Neuronal stem cell (in vitro differentiated cells): Measurements from ENCODE around the gene KIAA1549.
A peak's percentile ranks its signal among the peaks of the same experiment; 100 is the strongest.

ENCODE experiments used
- DNase-seq: peaks from one replicate; pipeline ENCODE4 v3.0.0-alpha.2; 2013; ENCODE audit warnings: low spot score
- H2AFZ ChIP-seq: one replicate; pipeline ENCODE4 v1.6.1; 2013; ENCODE audit warnings: mild to moderate bottlenecking, low read length, inconsistent platforms
- H2AK5ac ChIP-seq: 2 replicates; pipeline ENCODE4 v1.6.1; 2013; ENCODE audit warnings: low read depth, mild to moderate bottlenecking, inconsistent platforms, low read length, moderate library complexity, mixed read lengths
- H2BK120ac ChIP-seq: 2 replicates; pipeline ENCODE4 v1.6.1; 2013; ENCODE audit warnings: low read depth, mild to moderate bottlenecking, inconsistent platforms, low read length, moderate library complexity, mixed read lengths
- H2BK12ac ChIP-seq: one replicate; pipeline ENCODE4 v1.6.1; 2013; ENCODE audit warnings: low read length, inconsistent platforms
- H2BK15ac ChIP-seq: 2 replicates; pipeline ENCODE4 v1.6.1; 2013; ENCODE audit warnings: mild to moderate bottlenecking, low read length, inconsistent platforms, mixed read lengths
- H2BK5ac ChIP-seq: one replicate; pipeline ENCODE4 v1.6.1; 2013; ENCODE audit warnings: inconsistent platforms, mild to moderate bottlenecking, low read length, moderate library complexity
- H3K14ac ChIP-seq: one replicate; pipeline ENCODE4 v1.6.1; 2013; ENCODE audit warnings: low read length, inconsistent platforms
- H3K18ac ChIP-seq: 2 replicates; pipeline ENCODE4 v1.6.1; 2013; ENCODE audit warnings: low read length, inconsistent platforms
- H3K23ac ChIP-seq: 2 replicates; pipeline ENCODE4 v1.6.1; 2013; ENCODE audit warnings: low read depth, mild to moderate bottlenecking, mixed read lengths, low read length, inconsistent platforms; ENCODE audit not compliant: poor library complexity
- H3K27ac ChIP-seq: replicated peaks from 3 replicates; pipeline ENCODE4 v1.5.1; 2013; ENCODE audit warnings: low read length, inconsistent platforms
- H3K27me3 ChIP-seq, 3 experiments: 2 replicates each; pipeline ENCODE4 v1.6.1; 2013; ENCODE audit warnings: low read length in 3 of 3, mild to moderate bottlenecking in 2 of 3, inconsistent platforms in 1 of 3, low read depth in 1 of 3, mixed read lengths in 1 of 3, moderate library complexity in 1 of 3; ENCODE audit not compliant: control insufficient read depth in 3 of 3, insufficient read depth in 3 of 3
- H3K36me3 ChIP-seq, 2 donors: replicated peaks in 1 of 2; 2 replicates each; pipeline ENCODE4 v1.6.1; 2013; ENCODE audit warnings: low read length in 2 of 2; ENCODE audit not compliant: control insufficient read depth in 2 of 2, insufficient read depth in 2 of 2
- H3K4ac ChIP-seq: 2 replicates; pipeline ENCODE4 v1.6.1; 2013; ENCODE audit warnings: inconsistent platforms, mild to moderate bottlenecking, low read length, moderate library complexity
- H3K4me1 ChIP-seq, 2 donors: 1 replicate in 1 of 2; 2 replicates in 1 of 2; pipeline ENCODE4 v1.6.1; 2013; ENCODE audit warnings: low read length in 2 of 2, low read depth in 1 of 2; ENCODE audit not compliant: control insufficient read depth in 2 of 2, insufficient read depth in 1 of 2
- H3K4me2 ChIP-seq: one replicate; pipeline ENCODE4 v1.6.1; 2013; ENCODE audit warnings: mild to moderate bottlenecking, low read length, inconsistent platforms; ENCODE audit not compliant: insufficient read depth, poor library complexity, severe bottlenecking
- H3K4me3 ChIP-seq, 2 donors: 2 replicates each; pipeline ENCODE4 v1.5.1; 2013; ENCODE audit warnings: low read length in 2 of 2, mild to moderate bottlenecking in 2 of 2, inconsistent platforms in 1 of 2, moderate library complexity in 1 of 2
- H3K79me1 ChIP-seq: one replicate; pipeline ENCODE4 v1.6.1; 2013; ENCODE audit warnings: low read depth, mild to moderate bottlenecking, inconsistent platforms, low read length, moderate library complexity
- H3K9ac ChIP-seq: one replicate; pipeline ENCODE4 v1.6.1; 2013; ENCODE audit warnings: mild to moderate bottlenecking, low read depth, low read length, inconsistent platforms; ENCODE audit not compliant: poor library complexity
- H3K9me3 ChIP-seq, 2 donors: replicated peaks in 1 of 2; 2 replicates each; pipeline versions ENCODE3 to v1.6.1; 2013; ENCODE audit warnings: low read length in 2 of 2, mild to moderate bottlenecking in 2 of 2, inconsistent platforms in 1 of 2, low read depth in 1 of 2, mixed read lengths in 1 of 2, moderate library complexity in 1 of 2; ENCODE audit not compliant: control insufficient read depth in 2 of 2, insufficient read depth in 1 of 2
- H4K8ac ChIP-seq: one replicate; pipeline ENCODE4 v1.6.1; 2013; ENCODE audit warnings: low read depth, mild to moderate bottlenecking, inconsistent platforms, low read length, moderate library complexity
- H4K91ac ChIP-seq: one replicate; pipeline ENCODE4 v1.6.1; 2013; ENCODE audit warnings: low read length, low read depth, mild to moderate bottlenecking, inconsistent platforms; ENCODE audit not compliant: poor library complexity
- WGBS, 2 donors: extraction: QIAGEN DNeasy Blood & Tissue Kit; methylation state at CpG; one replicate each; pipeline ENCODE4 v1.1.7; 2013; ENCODE audit warnings: missing lambda C conversion rate in 2 of 2, mixed read lengths in 1 of 2; ENCODE audit not compliant: insufficient read length in 2 of 2, insufficient replicate concordance in 1 of 2; ENCODE audit errors: extremely low coverage in 2 of 2; 5-methylcytosine and 5-hydroxymethylcytosine counted together

KIAA1549 gene

DNA sequence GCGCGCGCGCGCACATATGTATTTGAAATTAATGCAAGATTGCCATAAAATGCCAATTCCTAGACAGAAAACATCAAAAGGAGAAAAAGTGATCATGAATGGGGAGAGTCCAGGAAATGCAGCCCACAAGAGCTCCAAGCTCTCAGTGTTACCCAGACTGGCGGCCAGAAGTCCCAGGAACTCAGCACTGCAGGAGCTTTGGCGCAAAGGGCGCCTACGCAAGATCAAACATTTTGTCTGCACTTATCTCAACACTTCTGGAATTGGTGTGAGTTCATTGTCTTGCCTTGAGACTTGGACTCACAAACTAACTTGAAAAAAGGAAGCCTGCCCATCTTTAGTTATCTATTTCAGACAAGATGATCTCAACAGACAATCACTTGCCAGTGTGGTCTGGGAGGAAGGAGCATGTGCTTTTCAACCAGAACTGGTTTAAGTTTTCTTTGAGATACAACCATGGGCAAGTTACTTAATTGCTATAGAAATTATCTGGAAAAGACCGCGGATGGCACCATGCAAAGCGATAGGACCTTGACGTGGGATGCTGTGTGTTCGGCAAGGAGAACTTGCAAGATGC, 77.2 kb downstream of the KIAA1549 start:
- Histone ChIP-seq H3K4me3 (no peak overlapping the region), H2BK12ac (no peak overlapping the region), H3K18ac (no peak overlapping the region), H2BK15ac (no peak overlapping the region), H3K4me2 (no peak overlapping the region), H2BK120ac (no peak overlapping the region), H2BK5ac (no peak overlapping the region), H3K27ac (no peak overlapping the region), H3K9ac (no peak overlapping the region), H2AFZ (no peak overlapping the region), H3K27me3 (no peaks in the 10 kb centered on the region), H3K79me1 (no peaks in the 10 kb centered on the region), H3K4me1 (no peaks in the 10 kb centered on the region), H3K4ac (no peak overlapping the region), H3K9me3 (no peaks in the 10 kb centered on the region), H4K91ac (no peak overlapping the region), H2AK5ac (no peak overlapping the region), H3K14ac (no peak overlapping the region), H3K36me3 (peaks cover 22 to 99% of the 10 kb centered on the region in 2 donors), H4K8ac (no peak overlapping the region), H3K23ac (no peak overlapping the region)
- WGBS, 2 donors, result no CpG with 5 or more reads among the region's 14 CpGs
- no peak for DNase-seq

- Histone ChIP-seq H3K23ac (no peak overlapping the region), H3K14ac (no peak overlapping the region), H3K4ac (no peak overlapping the region), H3K9me3 (no peaks in the 10 kb centered on the region), H3K36me3 (peaks cover 22 to 99% of the 10 kb centered on the region in 2 donors), H3K79me1 (no peaks in the 10 kb centered on the region), H3K9ac (no peak overlapping the region), H3K18ac (no peak overlapping the region), H2BK120ac (no peak overlapping the region), H3K4me3 (no peak overlapping the region), H3K4me2 (no peak overlapping the region), H2BK5ac (no peak overlapping the region), H3K27me3 (no peaks in the 10 kb centered on the region), H4K91ac (no peak overlapping the region), H3K27ac (no peak overlapping the region), H2BK12ac (no peak overlapping the region), H2AFZ (no peak overlapping the region), H3K4me1 (no peaks in the 10 kb centered on the region), H2BK15ac (no peak overlapping the region), H2AK5ac (no peak overlapping the region), H4K8ac (no peak overlapping the region)
- DNase-seq, result no peak
- WGBS, 2 donors, result no CpG with 5 or more reads among the region's 10 CpGs
Observed at GRCh38 chr7:138903186-138903820, 77.9 kb downstream of the KIAA1549 start.

DNA sequence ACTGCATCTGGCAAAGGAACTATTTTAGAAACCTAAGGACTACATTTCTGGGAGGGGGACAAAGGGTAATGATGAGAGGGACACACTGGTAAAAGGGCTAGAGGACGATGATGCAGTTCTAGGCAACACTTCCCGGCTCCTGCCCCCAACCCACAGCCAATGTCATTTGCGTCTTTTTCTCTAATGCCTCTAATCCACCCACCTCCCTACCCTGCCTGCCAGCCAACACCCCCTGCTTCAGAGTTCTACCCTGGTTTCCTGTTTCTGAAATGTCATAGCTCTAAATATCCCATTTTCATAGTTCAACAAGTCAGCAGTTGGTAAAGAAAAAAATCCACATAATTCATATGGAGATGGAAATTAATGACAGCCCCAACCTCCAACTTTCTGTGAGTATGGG, 79.0 kb downstream of the KIAA1549 start:
- no CpG with 5 or more reads among the region's 3 CpGs for WGBS, 2 donors
- no peak overlapping the region for H3K27ac ChIP-seq
- no peak overlapping the region for H4K91ac ChIP-seq

GRCh38 chr7:138900035-138900828, 81.0 kb downstream of the KIAA1549 start:
- Histone ChIP-seq H2BK5ac (no peak overlapping the region), H3K27ac (no peak overlapping the region), H3K36me3 (peaks cover 18 to 97% of the 10 kb centered on the region in 2 donors)

More for the DNA sequence above, 79.0 kb downstream of the KIAA1549 start:
- DNase-seq, result no peak
- Histone ChIP-seq H3K4me3 (no peak overlapping the region), H3K79me1 (no peaks in the 10 kb centered on the region), H2AFZ (no peak overlapping the region), H3K18ac (no peak overlapping the region), H3K9me3 (no peaks in the 10 kb centered on the region), H2BK12ac (no peak overlapping the region), H3K4me1 (no peaks in the 10 kb centered on the region), H3K4ac (no peak overlapping the region), H2AK5ac (no peak overlapping the region), H2BK15ac (no peak overlapping the region), H2BK5ac (no peak overlapping the region), H3K23ac (no peak overlapping the region), H3K27me3 (no peaks in the 10 kb centered on the region), H3K14ac (no peak overlapping the region), H4K8ac (no peak overlapping the region), H2BK120ac (peak overlapping the region; percentile 44), H3K36me3 (peaks cover 19 to 97% of the 10 kb centered on the region in 2 donors), H3K4me2 (no peak overlapping the region), H3K9ac (no peak overlapping the region)

More at GRCh38 chr7:138900035-138900828, 81.0 kb downstream of the KIAA1549 start:
- no peak overlapping the region for H4K8ac ChIP-seq
- no peak overlapping the region for H4K91ac ChIP-seq
- H3K14ac ChIP-seq, result no peak overlapping the region
- H3K4ac ChIP-seq, result no peak overlapping the region
- no peaks in the 10 kb centered on the region for H3K4me1 ChIP-seq
- H2AFZ ChIP-seq, result no peak overlapping the region
- no peak overlapping the region for H2BK15ac ChIP-seq
- DNase-seq, result no peak
- no peak overlapping the region for H3K23ac ChIP-seq
- WGBS, 2 donors, result 100% methylated on average over 2 of the region's 12 CpGs; no CpG with 5 or more reads in 1 of the 2 donors
- H2BK120ac ChIP-seq, result no peak overlapping the region
- no peak overlapping the region for H3K9ac ChIP-seq
- H2AK5ac ChIP-seq, result no peak overlapping the region
- H3K79me1 ChIP-seq, result no peaks in the 10 kb centered on the region
- H3K9me3 ChIP-seq, result no peaks in the 10 kb centered on the region
- no peak overlapping the region for H3K4me3 ChIP-seq
- H3K27me3 ChIP-seq, result no peaks in the 10 kb centered on the region
- H2BK12ac ChIP-seq, result no peak overlapping the region
- no peak overlapping the region for H3K4me2 ChIP-seq
- no peak overlapping the region for H3K18ac ChIP-seq
